Tibial artery (tissue), 4 donors: ENCODE results near the gene GRM8.

Source experiments
- DNase-seq, 2 donors: peaks; one replicate each; pipeline ENCODE4 v3.0.0-alpha.2; 2019
- H3K27ac ChIP-seq, 2 donors: fragments of 200-600 bp; sonication (generic) in 1 of 2; 1 replicate in 1 of 2; 2 replicates in 1 of 2; pipeline ENCODE4 v1.5.1; 2018 to 2019; ENCODE audit warnings: mild to moderate bottlenecking in 1 of 2
- H3K27me3 ChIP-seq, 2 donors: fragments of 200-600 bp; sonication (generic) in 1 of 2; one replicate each; pipeline versions ENCODE4 v1.5.1 to v1.6.0; 2016 to 2019
- H3K36me3 ChIP-seq, 3 donors: fragments of 200-600 bp; sonication (generic) in 2 of 3; one replicate each; pipeline ENCODE4 v1.5.1; 2016 to 2019; ENCODE audit warnings: mild to moderate bottlenecking in 2 of 3
- H3K4me1 ChIP-seq, 4 donors: fragments of 200-600 bp; sonication (generic) in 2 of 4; 1 replicate in 3 of 4; 2 replicates in 1 of 4; pipeline ENCODE4 v1.5.1; 2016 to 2019
- H3K4me3 ChIP-seq, 2 donors: fragments of 200-600 bp; sonication (generic) in 1 of 2; 1 replicate in 1 of 2; 2 replicates in 1 of 2; pipeline ENCODE4 v1.5.1; 2018 to 2019; ENCODE audit warnings: mild to moderate bottlenecking in 2 of 2
- H3K9me3 ChIP-seq, 3 donors: fragments of 200-600 bp; sonication (generic) in 1 of 3; one replicate each; pipeline ENCODE4 v1.5.1; 2016 to 2019
- CTCF ChIP-seq, 2 experiments: fragments of 200-600 bp in 1 of 2; fragments of 450-650 bp in 1 of 2; IDR thresholded peaks; one replicate each; pipeline ENCODE4 v1.5.1; 2017 to 2019; ENCODE audit warnings: antibody characterized with exemption in 2 of 2, mild to moderate bottlenecking in 1 of 2, moderate library complexity in 1 of 2
- intact Hi-C: fragments of 100-400 bp; cut with DNase I; formaldehyde crosslinking; loops from one replicate; pipeline ENCODE4 v1.15.0; 2023; ENCODE audit warnings: low total_unique reads

GRM8 gene

GRCh38 chr7:126668367-126668752 lies 584.4 kb downstream of the GRM8 start:
- H3K4me1 ChIP-seq, result no peaks in the 10 kb centered on the region
- H3K4me3 ChIP-seq, result no peak overlapping the region
- H3K27me3 ChIP-seq, result no peaks in the 10 kb centered on the region
- DNase-seq, result no peak
- no peaks in the 10 kb centered on the region for H3K36me3 ChIP-seq
- TF ChIP-seq CTCF (IDR thresholded peaks at IDR 0.05), result no peak
- H3K27ac ChIP-seq, result no peak overlapping the region
- no peaks in the 10 kb centered on the region for H3K9me3 ChIP-seq
- intact Hi-C loops, result no loop called here

GRCh38 chr7:126667742-126668366 lies 584.9 kb downstream of the GRM8 start:
- TF ChIP-seq CTCF (IDR thresholded peaks at IDR 0.05), result no peak
- Histone ChIP-seq H3K27me3 (no peaks in the 10 kb centered on the region), H3K4me1 (no peaks in the 10 kb centered on the region), H3K27ac (no peak overlapping the region), H3K36me3 (no peaks in the 10 kb centered on the region), H3K4me3 (no peak overlapping the region), H3K9me3 (no peaks in the 10 kb centered on the region)
- DNase-seq, result no peak
- intact Hi-C loops, result no loop called here

- no peak for DNase-seq
- Histone ChIP-seq H3K27me3 (no peaks in the 10 kb centered on the region), H3K4me3 (no peak overlapping the region), H3K36me3 (no peaks in the 10 kb centered on the region), H3K4me1 (no peaks in the 10 kb centered on the region), H3K27ac (no peak overlapping the region), H3K9me3 (no peaks in the 10 kb centered on the region)
- intact Hi-C loops, result no loop called here
- no peak for TF ChIP-seq CTCF (IDR thresholded peaks at IDR 0.05)
Measured at GRCh38 chr7:126662856-126663255, 589.9 kb downstream of the GRM8 start.

- intact Hi-C loops, result no loop called here
- Histone ChIP-seq H3K4me1 (no peaks in the 10 kb centered on the region), H3K9me3 (no peaks in the 10 kb centered on the region), H3K27me3 (no peaks in the 10 kb centered on the region), H3K4me3 (no peak overlapping the region), H3K36me3 (no peaks in the 10 kb centered on the region), H3K27ac (no peak overlapping the region)
- DNase-seq, result no peak
- TF ChIP-seq CTCF (IDR thresholded peaks at IDR 0.05), result no peak
Measured at GRCh38 chr7:126659124-126659523, 593.6 kb downstream of the GRM8 start.

- intact Hi-C loops, result no loop called here
- no peaks in the 10 kb centered on the region for H3K36me3 ChIP-seq
- no peak for TF ChIP-seq CTCF (IDR thresholded peaks at IDR 0.05)
- H3K27ac ChIP-seq, result no peak overlapping the region
- DNase-seq, result no peak
- H3K27me3 ChIP-seq, result no peaks in the 10 kb centered on the region
- H3K4me1 ChIP-seq, result no peaks in the 10 kb centered on the region
- no peak overlapping the region for H3K4me3 ChIP-seq
- no peaks in the 10 kb centered on the region for H3K9me3 ChIP-seq
Measured at GRCh38 chr7:126658684-126659083, 594.1 kb downstream of the GRM8 start.
